ENCODE results near the gene FAM193A. TPM values are rescaled to one million over a fixed set of nuclear protein-coding genes. Genes with fewer than 3 reads are reported as not detected.

The FAM193A gene
- polyA plus RNA-seq, 1 of the 3 experiments (the other 2 are of a cell fraction) = 9.2 TPM

DNA sequence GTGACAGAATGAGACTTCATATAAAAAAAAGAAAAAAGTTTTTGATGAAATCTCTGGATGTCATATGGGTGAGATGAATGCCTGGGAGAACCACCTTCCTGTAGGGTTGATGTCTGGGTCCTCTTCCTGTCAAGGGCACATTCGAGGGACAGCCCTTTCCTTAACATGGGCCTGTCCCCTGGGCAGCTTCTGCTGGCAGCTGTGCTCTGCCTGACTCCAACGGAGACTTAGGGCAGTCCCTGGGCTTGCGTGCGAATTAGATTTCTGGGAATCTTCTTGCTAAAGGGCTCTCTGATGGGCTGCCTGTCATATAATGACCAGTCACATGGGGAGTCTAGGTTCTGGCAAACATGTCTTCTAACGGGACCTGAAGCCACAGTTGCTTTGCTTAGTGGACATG is 179.0 kb downstream of the FAM193A start:
- H3K27ac ChIP-seq (ENCODE audit: low read depth in 2 of 2, low read length in 1 of 2) = no peak overlapping the region
- no peak overlapping the region for H2AFZ ChIP-seq (ENCODE audit: low read depth)
- no peaks in the 10 kb centered on the region for H3F3A ChIP-seq (replicated peaks; ENCODE audit: insufficient read depth)
- 0 out of 2 replicates have a peak, but pooled peaks cover 8% of the 10 kb centered on the region for H4K20me1 ChIP-seq (ENCODE audit: insufficient read depth)
- ChIA-PET POLR2A (no interaction called here), CTCF (interaction anchor here (3.1 kb wide), 1 partner anchor 9 kb away, joined by 7 read pairs; no protein-coding TSS in a partner anchor)
- peaks cover 43% of the 10 kb centered on the region; the same call in 1 of the 2 replicates for H3K79me2 ChIP-seq (ENCODE audit: insufficient read depth)
- 50% methylated on average over 2 of the region's 5 CpGs for WGBS (ENCODE audit: low lambda C conversion rate)
- H3K4me1 ChIP-seq (ENCODE audit: control insufficient read depth in 1 of 2, insufficient read depth in 2 of 2, low read depth in 1 of 2, low read length in 1 of 2) = peaks cover 0 to 12% of the 10 kb centered on the region in 2 experiments; a peak in 1 of 4 replicates
- no peak for DNase-seq
- H3K9me3 ChIP-seq = peaks cover 6% of the 10 kb centered on the region
- H3K27me3 ChIP-seq (ENCODE audit: insufficient read depth) = no peaks in the 10 kb centered on the region
- H3K9me2 ChIP-seq = no peaks in the 10 kb centered on the region
- TF ChIP-seq RXRA (IDR thresholded peaks at IDR 0.05; ENCODE audit: borderline replicate concordance, low read depth) (no peak), RFX5 (IDR thresholded peaks at IDR 0.05; ENCODE audit: low read length) (no peak), FOSL2 (IDR thresholded peaks at IDR 0.05; ENCODE audit: borderline replicate concordance, low read depth) (no peak), YY1 (IDR thresholded peaks at IDR 0.05; ENCODE audit: low read depth) (no peak), EP300 (IDR thresholded peaks at IDR 0.05; ENCODE audit: borderline replicate concordance in 1 of 2, low read depth in 1 of 2, low read length in 1 of 2) (no peak), EZH2phosphoT487 (IDR thresholded peaks at IDR 0.05; ENCODE audit: borderline replicate concordance, low read depth) (no peak), NFIC (IDR thresholded peaks at IDR 0.05; ENCODE audit: borderline replicate concordance) (no peak), TEAD4 (IDR thresholded peaks at IDR 0.05; ENCODE audit: borderline replicate concordance, insufficient read depth) (no peak), RCOR1 (IDR thresholded peaks at IDR 0.05; ENCODE audit: low read length) (no peak), TAF1 (IDR thresholded peaks at IDR 0.05; ENCODE audit: borderline replicate concordance, low read depth, low read length) (no peak)
- TF ChIP-seq, protein P1, sequence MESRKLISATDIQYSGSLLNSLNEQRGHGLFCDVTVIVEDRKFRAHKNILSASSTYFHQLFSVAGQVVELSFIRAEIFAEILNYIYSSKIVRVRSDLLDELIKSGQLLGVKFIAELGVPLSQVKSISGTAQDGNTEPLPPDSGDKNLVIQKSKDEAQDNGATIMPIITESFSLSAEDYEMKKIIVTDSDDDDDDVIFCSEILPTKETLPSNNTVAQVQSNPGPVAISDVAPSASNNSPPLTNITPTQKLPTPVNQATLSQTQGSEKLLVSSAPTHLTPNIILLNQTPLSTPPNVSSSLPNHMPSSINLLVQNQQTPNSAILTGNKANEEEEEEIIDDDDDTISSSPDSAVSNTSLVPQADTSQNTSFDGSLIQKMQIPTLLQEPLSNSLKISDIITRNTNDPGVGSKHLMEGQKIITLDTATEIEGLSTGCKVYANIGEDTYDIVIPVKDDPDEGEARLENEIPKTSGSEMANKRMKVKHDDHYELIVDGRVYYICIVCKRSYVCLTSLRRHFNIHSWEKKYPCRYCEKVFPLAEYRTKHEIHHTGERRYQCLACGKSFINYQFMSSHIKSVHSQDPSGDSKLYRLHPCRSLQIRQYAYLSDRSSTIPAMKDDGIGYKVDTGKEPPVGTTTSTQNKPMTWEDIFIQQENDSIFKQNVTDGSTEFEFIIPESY (IDR thresholded peaks at IDR 0.05; ENCODE audit: borderline replicate concordance, low read depth) = no peak
- TF ChIP-seq, protein P2, sequence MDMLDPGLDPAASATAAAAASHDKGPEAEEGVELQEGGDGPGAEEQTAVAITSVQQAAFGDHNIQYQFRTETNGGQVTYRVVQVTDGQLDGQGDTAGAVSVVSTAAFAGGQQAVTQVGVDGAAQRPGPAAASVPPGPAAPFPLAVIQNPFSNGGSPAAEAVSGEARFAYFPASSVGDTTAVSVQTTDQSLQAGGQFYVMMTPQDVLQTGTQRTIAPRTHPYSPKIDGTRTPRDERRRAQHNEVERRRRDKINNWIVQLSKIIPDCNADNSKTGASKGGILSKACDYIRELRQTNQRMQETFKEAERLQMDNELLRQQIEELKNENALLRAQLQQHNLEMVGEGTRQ (IDR thresholded peaks at IDR 0.05; ENCODE audit: borderline replicate concordance, low read depth, low read length) = no peak
- no peak overlapping the region for H3K9ac ChIP-seq
- no peak overlapping the region for H3K4me2 ChIP-seq
- H3K36me3 ChIP-seq (replicated peaks in 1 of 2; ENCODE audit: control insufficient read depth in 1 of 2, insufficient read depth in 2 of 2, low read length in 1 of 2) = peaks cover 11 to 61% of the 10 kb centered on the region in 2 experiments
- no peak overlapping the region for H3K4me3 ChIP-seq (ENCODE audit: low read depth in 2 of 2, low read length in 1 of 2)

DNA sequence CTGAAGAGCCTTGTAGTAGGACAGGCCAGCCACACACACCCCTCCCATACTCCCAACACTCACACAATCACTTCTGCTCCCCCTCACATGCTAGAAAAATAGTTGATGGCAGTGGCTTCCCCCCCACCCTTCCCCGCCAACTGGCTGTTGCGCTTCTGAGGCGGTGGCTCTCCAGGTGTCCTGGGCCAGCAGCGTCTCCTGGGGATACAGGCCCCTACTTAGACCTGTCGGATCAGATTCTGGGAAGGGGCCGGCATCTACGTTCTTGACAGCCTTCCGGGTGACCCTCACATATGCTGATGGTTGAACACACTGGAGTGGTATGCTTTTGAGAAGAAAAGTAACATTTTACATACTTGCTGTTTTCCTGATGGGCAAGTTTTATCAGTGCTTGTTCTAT is 179.8 kb downstream of the FAM193A start:
- TF ChIP-seq YY1 (IDR thresholded peaks at IDR 0.05; ENCODE audit: low read depth) = no peak
- no peak for TF ChIP-seq JUND (IDR thresholded peaks at IDR 0.05)
- TF ChIP-seq, protein P2 (IDR thresholded peaks at IDR 0.05; ENCODE audit: borderline replicate concordance, low read depth, low read length) = no peak
- no peak for TF ChIP-seq NRF1 (IDR thresholded peaks at IDR 0.05; ENCODE audit: low read depth, low read length)
- no peak for TF ChIP-seq NFIC (IDR thresholded peaks at IDR 0.05; ENCODE audit: borderline replicate concordance)
- H3K9ac ChIP-seq = no peak overlapping the region
- WGBS (ENCODE audit: low lambda C conversion rate) = 96% methylated on average over 8 of the region's 8 CpGs
- H3K79me2 ChIP-seq (ENCODE audit: insufficient read depth) = peaks cover 37% of the 10 kb centered on the region; the same call in 1 of the 2 replicates
- H2AFZ ChIP-seq (ENCODE audit: low read depth) = no peak overlapping the region
- no peaks in the 10 kb centered on the region for H3K27me3 ChIP-seq (ENCODE audit: insufficient read depth)
- ChIA-PET CTCF (no interaction called here), POLR2A (no interaction called here)
- 0 out of 2 replicates have a peak, but pooled peaks cover 8% of the 10 kb centered on the region for H4K20me1 ChIP-seq (ENCODE audit: insufficient read depth)
- DNase-seq = no peak
- H3K4me1 ChIP-seq (ENCODE audit: control insufficient read depth in 1 of 2, insufficient read depth in 2 of 2, low read depth in 1 of 2, low read length in 1 of 2) = peaks cover 0 to 12% of the 10 kb centered on the region in 2 experiments; a peak in 1 of 4 replicates
- H3K36me3 ChIP-seq (replicated peaks in 1 of 2; ENCODE audit: control insufficient read depth in 1 of 2, insufficient read depth in 2 of 2, low read length in 1 of 2) = peaks cover 14 to 63% of the 10 kb centered on the region in 2 experiments
- no peaks in the 10 kb centered on the region for H3F3A ChIP-seq (replicated peaks; ENCODE audit: insufficient read depth)
- no peak overlapping the region for H3K4me3 ChIP-seq (ENCODE audit: low read depth in 2 of 2, low read length in 1 of 2)
- peaks cover 6% of the 10 kb centered on the region for H3K9me3 ChIP-seq
- no peaks in the 10 kb centered on the region for H3K9me2 ChIP-seq
- no peak overlapping the region for H3K27ac ChIP-seq (ENCODE audit: low read depth in 2 of 2, low read length in 1 of 2)
- H3K4me2 ChIP-seq = no peak overlapping the region

Data from SK-N-SH (cell line).